ENCODE data around the gene EDARADD.

- TF ChIP-seq CTCF (IDR thresholded peaks at IDR 0.05 in 8 of 11, conservative IDR thresholded peaks at IDR 0.05 in 3 of 11) (no peak), POLR2A (IDR thresholded peaks at IDR 0.05) (no peak), POLR2AphosphoS5 (IDR thresholded peaks at IDR 0.05) (no peak)
Observed at GRCh38 chr1:236507022-236507700, 113.1 kb downstream of the EDARADD start.

Measured in spleen (tissue), 7 donors.